GM12878 (cell line): ENCODE measurements around the gene SEC24A. TPM values are rescaled to one million over a fixed set of nuclear protein-coding genes. Genes with fewer than 3 reads are reported as not detected.

Experiments used
- ATAC-seq: fragments of 200-7000 bp; cut with Tn5 transposase; 3 replicates; pipeline ENCODE4 v1.9.1; 2020; ENCODE audit warnings: mild to moderate bottlenecking, moderate library complexity
- BruUV-seq: library from RNA; stranded (reverse); fragments of 400-500 nt; replicated peaks from 2 replicates; lab custom pipeline; 2021; lab: Mats Ljungman, UMichigan
- CTCF ChIA-PET: fragments of 300-600 bp; sonication (Branson Sonifier 250); formaldehyde crosslinking; extraction: SDS; loops from one replicate; lab custom pipeline; 2021; ENCODE audit warnings: inconsistent platforms; lab: Yijun Ruan, JAX
- POLR2A ChIA-PET: fragments of 350-600 bp; formaldehyde crosslinking; extraction: SDS; loops from one replicate; lab custom pipeline; 2021; ENCODE audit warnings: inconsistent platforms; lab: Charles Lee
- RAD21 ChIA-PET: fragments of 300-600 bp; sonication (Branson Sonifier 250); formaldehyde crosslinking; loops from one replicate; lab custom pipeline; 2023; ENCODE audit warnings: antibody characterized with exemption; ENCODE audit not compliant: unreplicated experiment; lab: Charles Lee
- SMC1A ChIA-PET: fragments of 300-600 bp; sonication (Branson Sonifier 250); formaldehyde crosslinking; loops from one replicate; lab custom pipeline; 2023; ENCODE audit not compliant: unreplicated experiment, uncharacterized antibody; lab: Charles Lee
- DNase-seq: peaks from one replicate; pipeline ENCODE4 v3.0.0-alpha.2; 2011; ENCODE audit warnings: low read depth, low spot score
- FAIRE-seq: peaks from 3 replicates; lab custom pipeline; 2011; peaks lifted over from hg19 to GRCh38; lab: Jason Lieb, UNC
- H2AFZ ChIP-seq: 2 replicates; pipeline ENCODE4 v1.6.0; 2011; ENCODE audit warnings: low read depth, low read length, control low read depth; ENCODE audit not compliant: control insufficient read depth
- H3K27ac ChIP-seq: 2 replicates; pipeline ENCODE4 v1.5.1; 2011; ENCODE audit warnings: control low read depth; ENCODE audit not compliant: control insufficient read depth, insufficient read depth
- H3K27me3 ChIP-seq, 2 experiments: replicated peaks in 1 of 2; 2 replicates each; pipeline versions ENCODE4 v1.6.0 to v1.6.1; 2011; ENCODE audit warnings: low read length in 1 of 2; ENCODE audit not compliant: control insufficient read depth in 2 of 2, insufficient read depth in 2 of 2
- H3K36me3 ChIP-seq, 2 experiments: 2 replicates each; pipeline ENCODE4 v1.5.1; 2011; ENCODE audit warnings: low read length in 1 of 2; ENCODE audit not compliant: control insufficient read depth in 2 of 2, insufficient read depth in 2 of 2
- H3K4me1 ChIP-seq: 2 replicates; pipeline ENCODE4 v1.6.1; 2011; ENCODE audit warnings: mild to moderate bottlenecking, low read length, moderate library complexity, mixed read lengths; ENCODE audit not compliant: control insufficient read depth, insufficient read depth
- H3K4me2 ChIP-seq: 2 replicates; pipeline ENCODE4 v1.6.0; 2011; ENCODE audit warnings: control low read depth; ENCODE audit not compliant: control insufficient read depth, insufficient read depth
- H3K4me3 ChIP-seq: fragments of 200-600 bp; sonication (generic); 2 replicates; pipeline ENCODE4 v1.5.1; 2016
- H3K79me2 ChIP-seq: 2 replicates; pipeline ENCODE4 v1.6.0; 2011; ENCODE audit warnings: low read length; ENCODE audit not compliant: control insufficient read depth, insufficient read depth
- H3K9ac ChIP-seq: 2 replicates; pipeline ENCODE4 v1.8.0; 2011; ENCODE audit warnings: low read length, control low read depth, mixed read lengths; ENCODE audit not compliant: control insufficient read depth, insufficient read depth
- H3K9me3 ChIP-seq: replicated peaks from 3 replicates; pipeline ENCODE4 v1.5.1; 2011; ENCODE audit warnings: mild to moderate bottlenecking, low read length; ENCODE audit not compliant: control insufficient read depth, insufficient read depth
- H4K20me1 ChIP-seq: 2 replicates; pipeline ENCODE4 v1.6.0; 2011; ENCODE audit not compliant: control insufficient read depth, insufficient read depth
- CHD1 ChIP-seq: IDR thresholded peaks from 2 replicates; pipeline ENCODE4 v1.6.1; 2012; ENCODE audit warnings: low read depth, low read length, improper control_type of control experiment
- CHD2 ChIP-seq: IDR thresholded peaks from 2 replicates; pipeline ENCODE4 v1.6.1; 2011; ENCODE audit warnings: low read depth, low read length, improper control_type of control experiment, borderline replicate concordance
- CREB1 ChIP-seq: IDR thresholded peaks from 2 replicates; pipeline ENCODE4 v1.6.1; 2012; ENCODE audit warnings: low read depth, mild to moderate bottlenecking, inconsistent platforms
- EED ChIP-seq: sonication (generic); IDR thresholded peaks from 2 replicates; pipeline ENCODE4 v1.6.1; 2016; ENCODE audit warnings: antibody characterized with exemption, low read depth
- EGR1 ChIP-seq, 2 experiments: IDR thresholded peaks; 1 replicate in 1 of 2; 2 replicates in 1 of 2; pipeline ENCODE4 v1.6.1; 2011 to 2012; ENCODE audit warnings: low read depth in 2 of 2, low read length in 2 of 2, borderline replicate concordance in 1 of 2, mild to moderate bottlenecking in 1 of 2, moderate library complexity in 1 of 2
- EZH2 ChIP-seq: IDR thresholded peaks from 2 replicates; pipeline ENCODE4 v1.6.1; 2012; ENCODE audit warnings: low read depth, mild to moderate bottlenecking, control low read depth, inconsistent platforms, low read length, borderline replicate concordance; ENCODE audit not compliant: control insufficient read depth
- HDGF ChIP-seq: fragments of 450-650 bp; IDR thresholded peaks from 2 replicates; pipeline ENCODE4 v1.6.1; 2016; ENCODE audit warnings: antibody characterized with exemption
- IRF5 ChIP-seq: fragments of 450-650 bp; IDR thresholded peaks from 2 replicates; pipeline ENCODE4 v1.6.1; 2017; ENCODE audit warnings: borderline replicate concordance
- KAT2A ChIP-seq: conservative IDR thresholded peaks from 2 replicates; pipeline ENCODE4 v1.6.1; 2011; ENCODE audit warnings: low read depth, low read length; ENCODE audit not compliant: control insufficient read depth
- MTA3 ChIP-seq: IDR thresholded peaks from 2 replicates; pipeline ENCODE4 v1.6.1; 2012; ENCODE audit warnings: low read length, inconsistent platforms, borderline replicate concordance
- MYB ChIP-seq: fragments of 150-350 bp; IDR thresholded peaks from 2 replicates; pipeline ENCODE4 v1.6.1; 2014; ENCODE audit warnings: mild to moderate bottlenecking, low read depth, low read length, borderline replicate concordance
- RB1 ChIP-seq: fragments of 450-650 bp; formaldehyde crosslinking; IDR thresholded peaks from 2 replicates; pipeline ENCODE4 v1.6.1; 2017; ENCODE audit warnings: mild to moderate bottlenecking, borderline replicate concordance
- RCOR1 ChIP-seq: conservative IDR thresholded peaks from 2 replicates; pipeline ENCODE4 v1.6.1; 2012; ENCODE audit warnings: low read depth, low read length, improper control_type of control experiment
- REST ChIP-seq: IDR thresholded peaks from 2 replicates; pipeline ENCODE4 v1.6.1; 2012; ENCODE audit warnings: mild to moderate bottlenecking, low read depth, low read length
- RFX5 ChIP-seq: IDR thresholded peaks from 2 replicates; pipeline ENCODE4 v1.6.1; 2011; ENCODE audit warnings: low read depth, low read length, improper control_type of control experiment
- SIX5 ChIP-seq: IDR thresholded peaks from 2 replicates; pipeline ENCODE4 v1.6.1; 2011; ENCODE audit warnings: mild to moderate bottlenecking, low read depth, low read length, moderate library complexity; ENCODE audit not compliant: severe bottlenecking
- ZNF217 ChIP-seq: fragments of 450-650 bp; IDR thresholded peaks from 2 replicates; pipeline ENCODE4 v1.6.1; 2017; ENCODE audit warnings: antibody characterized with exemption, mild to moderate bottlenecking
- WGBS: methylation state at CpG from one replicate; pipeline ENCODE4 v1.1.6; 2016; ENCODE audit warnings: low lambda C conversion rate; ENCODE audit not compliant: insufficient replicate concordance, insufficient coverage; ENCODE audit errors: missing lambda C conversion rate; 5-methylcytosine and 5-hydroxymethylcytosine counted together
- in situ Hi-C: fragments of 300-500 bp; cut with MboI; formaldehyde crosslinking; loops from 9 replicates; pipeline ENCODE4 v1.14.3; 2018; ENCODE audit warnings: mixed read lengths
- intact Hi-C: fragments of 100-400 bp; cut with micrococcal nuclease; formaldehyde crosslinking; loops from one replicate; pipeline ENCODE4 v1.14.2; 2022; ENCODE audit not compliant: unreplicated experiment
- polyA plus RNA-seq, 11 experiments: library from polyadenylated mRNA; depleted of rRNA in 4 of 11; unstranded in 6 of 11; stranded (reverse) in 5 of 11; fragments of >200 nt; fragmentation: Nextera tagmentation in 4 of 11; fragmentation: Illumina TruSeq in 1 of 11; extraction: Ambion mirVana in 4 of 11; extraction: Trizol in 1 of 11; gene quantifications; 1 replicate in 1 of 11; 2 replicates in 10 of 11; pipeline versions ENCODE4 v1.2.1 to v1.2.3, GENCODE V29; 2011 to 2016; ENCODE audit warnings: inconsistent platforms in 2 of 11, missing spikeins in 2 of 11, low read depth in 1 of 11
- total RNA-seq, 4 experiments: library from RNA; depleted of rRNA in 3 of 4; stranded (reverse); fragments of >200 nt in 3 of 4; fragmentation: Illumina TruSeq in 1 of 4; extraction: Trizol in 1 of 4; gene quantifications; 2 replicates each; pipeline versions ENCODE4 v1.2.1 to v1.2.3, GENCODE V29; 2013 to 2021
- TF ChIP-seq, protein P1 (sequence below): IDR thresholded peaks from 2 replicates; pipeline ENCODE4 v1.6.1; 2011; ENCODE audit warnings: borderline replicate concordance, low read depth, mild to moderate bottlenecking, moderate library complexity, mixed read lengths, low read length; ENCODE audit not compliant: insufficient read depth; ENCODE audit errors: extremely low read length

Gene SEC24A
- total and polyA plus RNA-seq, 10 of the 15 experiments (the other 5 are each of a cell fraction or from before 2014, with no cell fraction given) = 7.1 to 52.2 (median 22.8) TPM

GRCh38 chr5:134732819-134733218 lies 84.2 kb downstream of the SEC24A start (continued):
- TF ChIP-seq REST (no peak), SIX5 (no peak)

- DNase-seq = no peak
- no TSS peak for BruUV-seq
- no peaks in the 10 kb centered on the region for H3K4me1 ChIP-seq
- ChIA-PET SMC1A (interaction anchor here (0.8 to 0.9 kb wide), 2 partner anchors 22 to 100 kb away, joined by 3 read pairs; no protein-coding TSS in a partner anchor), CTCF (interaction anchor here (0.6 to 1.6 kb wide), 6 partner anchors 22 to 169 kb away, joined by 3 to 5 read pairs (median 3); partner anchors contain the start of gene C5orf24), RAD21 (interaction anchor here (1.0 to 1.7 kb wide), 4 partner anchors 22 to 167 kb away, joined by 3 to 4 read pairs (median 3); partner anchors contain the start of gene TXNDC15), POLR2A (interaction anchor here (0.6 to 1.6 kb wide), 3 partner anchors 87 to 1998 kb away, joined by 3 to 6 read pairs (median 3); partner anchors contain the start of genes KIF3A and SEC24A)
- intact Hi-C loops = loop anchor here (10.0 kb wide), 2 partner anchors 460 to 510 kb away; partner anchors contain the start of gene PPP2CA
- H4K20me1 ChIP-seq = no peaks in the 10 kb centered on the region
- H3K9ac ChIP-seq = no peak overlapping the region
- no peak overlapping the region for H2AFZ ChIP-seq
- in situ Hi-C loops = loop anchor here (5.0 to 25.0 kb wide), 2 partner anchors 167 to 452 kb away; no protein-coding TSS in a partner anchor
- FAIRE-seq = no peak
- no peak overlapping the region for H3K27ac ChIP-seq
- 75% methylated on average over 4 of the region's 4 CpGs for WGBS
- no peaks in the 10 kb centered on the region for H3K36me3 ChIP-seq
- no peaks in the 10 kb centered on the region for H3K27me3 ChIP-seq
- no peak overlapping the region for H3K4me3 ChIP-seq
- no peak overlapping the region for H3K4me2 ChIP-seq
- no peaks in the 10 kb centered on the region for H3K9me3 ChIP-seq
- H3K79me2 ChIP-seq = peaks cover 20% of the 10 kb centered on the region
- no peak for ATAC-seq
- TF ChIP-seq KAT2A = no peak
- no peak for TF ChIP-seq IRF5
- no peak for TF ChIP-seq RCOR1
- TF ChIP-seq CHD2 = no peak
- TF ChIP-seq HDGF = no peak
- TF ChIP-seq, protein P1, sequence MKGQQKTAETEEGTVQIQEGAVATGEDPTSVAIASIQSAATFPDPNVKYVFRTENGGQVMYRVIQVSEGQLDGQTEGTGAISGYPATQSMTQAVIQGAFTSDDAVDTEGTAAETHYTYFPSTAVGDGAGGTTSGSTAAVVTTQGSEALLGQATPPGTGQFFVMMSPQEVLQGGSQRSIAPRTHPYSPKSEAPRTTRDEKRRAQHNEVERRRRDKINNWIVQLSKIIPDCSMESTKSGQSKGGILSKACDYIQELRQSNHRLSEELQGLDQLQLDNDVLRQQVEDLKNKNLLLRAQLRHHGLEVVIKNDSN = no peak
- no peak for TF ChIP-seq RFX5
- no peak for TF ChIP-seq RB1
- no peak for TF ChIP-seq CHD1
- TF ChIP-seq CREB1 = no peak
- no peak for TF ChIP-seq MTA3
- TF ChIP-seq ZNF217 = no peak
- no peak for TF ChIP-seq EZH2
- no peak for TF ChIP-seq EED
- TF ChIP-seq EGR1 (IDR thresholded peaks at IDR 0.05; ENCODE audit: borderline replicate concordance in 1 of 2, low read depth in 2 of 2, low read length in 2 of 2) = no peak
- TF ChIP-seq MYB = no peak
Measured at GRCh38 chr5:134735243-134735642, 86.7 kb downstream of the SEC24A start.
